Fibroblast of villous mesenchyme (primary cell): ENCODE results near the gene ARHGAP33. TPM values are rescaled to one million over a fixed set of nuclear protein-coding genes. Genes with fewer than 3 reads are reported as not detected.

ENCODE experiments used
- DNase-seq: peaks from one replicate; pipeline ENCODE4 v3.0.0-alpha.2; 2010; ENCODE audit warnings: low read depth
- H3K4me3 ChIP-seq: 2 replicates; pipeline ENCODE4 v1.5.1; 2011; ENCODE audit warnings: low read depth, mild to moderate bottlenecking, low read length
- total RNA-seq: library from RNA; depleted of rRNA; stranded (reverse); fragments of >200 nt; gene quantifications from 2 replicates; pipeline ENCODE4 v1.2.3, GENCODE V29; 2012
- TF ChIP-seq, protein P1 (sequence below): IDR thresholded peaks from 2 replicates; pipeline ENCODE4 v1.5.1; 2012; ENCODE audit warnings: low read depth, mild to moderate bottlenecking, low read length; ENCODE audit not compliant: insufficient read depth

ARHGAP33 gene
- total RNA-seq, 1 donor = 1.7 TPM

DNA sequence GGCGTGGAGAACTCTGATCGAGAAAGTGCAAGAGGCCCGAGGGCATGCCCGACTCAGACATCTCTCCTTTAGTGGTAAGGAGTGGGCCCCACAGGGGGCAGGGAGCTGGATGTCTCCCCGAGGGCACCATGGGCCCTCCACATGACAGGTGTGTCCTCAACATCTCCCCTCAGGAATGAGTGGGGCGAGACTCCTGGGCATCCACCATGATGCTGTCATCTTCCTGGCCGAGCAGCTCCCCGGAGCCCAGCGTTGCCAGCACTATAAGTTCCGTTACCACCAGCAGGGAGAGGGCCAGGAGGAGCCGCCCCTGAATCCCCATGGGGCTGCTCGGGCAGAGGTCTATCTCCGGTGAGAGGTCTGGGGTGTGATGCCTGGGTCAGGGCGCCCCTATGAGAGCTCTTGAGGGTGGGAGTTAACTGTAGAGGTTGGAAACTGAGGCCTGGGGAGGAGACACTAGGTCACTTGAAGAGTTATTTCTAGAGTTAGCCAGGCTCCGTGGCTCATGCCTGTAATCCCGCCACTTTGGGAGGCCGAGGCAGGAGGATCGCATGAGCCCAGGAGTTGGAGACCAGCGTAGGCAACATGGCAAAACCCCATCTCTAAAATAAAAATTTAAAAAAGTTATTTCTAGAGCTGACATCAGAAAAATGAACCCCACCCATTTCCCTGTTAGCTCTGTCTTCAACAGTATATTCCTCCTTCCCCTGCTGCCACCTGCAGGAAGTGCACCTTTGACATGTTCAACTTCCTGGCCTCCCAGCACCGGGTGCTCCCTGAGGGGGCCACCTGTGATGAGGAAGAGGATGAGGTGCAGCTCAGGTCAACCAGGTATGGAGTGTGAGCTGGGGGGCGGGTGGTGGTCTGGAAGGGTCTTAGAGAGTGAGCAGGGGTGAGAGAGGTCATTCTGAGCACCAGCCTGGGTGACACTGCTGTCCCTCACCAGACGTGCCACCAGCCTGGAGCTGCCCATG is 38.2 kb upstream of the ARHGAP33 start:
- no peak overlapping the region for H3K4me3 ChIP-seq
- TF ChIP-seq, protein P1, sequence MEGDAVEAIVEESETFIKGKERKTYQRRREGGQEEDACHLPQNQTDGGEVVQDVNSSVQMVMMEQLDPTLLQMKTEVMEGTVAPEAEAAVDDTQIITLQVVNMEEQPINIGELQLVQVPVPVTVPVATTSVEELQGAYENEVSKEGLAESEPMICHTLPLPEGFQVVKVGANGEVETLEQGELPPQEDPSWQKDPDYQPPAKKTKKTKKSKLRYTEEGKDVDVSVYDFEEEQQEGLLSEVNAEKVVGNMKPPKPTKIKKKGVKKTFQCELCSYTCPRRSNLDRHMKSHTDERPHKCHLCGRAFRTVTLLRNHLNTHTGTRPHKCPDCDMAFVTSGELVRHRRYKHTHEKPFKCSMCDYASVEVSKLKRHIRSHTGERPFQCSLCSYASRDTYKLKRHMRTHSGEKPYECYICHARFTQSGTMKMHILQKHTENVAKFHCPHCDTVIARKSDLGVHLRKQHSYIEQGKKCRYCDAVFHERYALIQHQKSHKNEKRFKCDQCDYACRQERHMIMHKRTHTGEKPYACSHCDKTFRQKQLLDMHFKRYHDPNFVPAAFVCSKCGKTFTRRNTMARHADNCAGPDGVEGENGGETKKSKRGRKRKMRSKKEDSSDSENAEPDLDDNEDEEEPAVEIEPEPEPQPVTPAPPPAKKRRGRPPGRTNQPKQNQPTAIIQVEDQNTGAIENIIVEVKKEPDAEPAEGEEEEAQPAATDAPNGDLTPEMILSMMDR = no peak
- no peak for DNase-seq

DNA sequence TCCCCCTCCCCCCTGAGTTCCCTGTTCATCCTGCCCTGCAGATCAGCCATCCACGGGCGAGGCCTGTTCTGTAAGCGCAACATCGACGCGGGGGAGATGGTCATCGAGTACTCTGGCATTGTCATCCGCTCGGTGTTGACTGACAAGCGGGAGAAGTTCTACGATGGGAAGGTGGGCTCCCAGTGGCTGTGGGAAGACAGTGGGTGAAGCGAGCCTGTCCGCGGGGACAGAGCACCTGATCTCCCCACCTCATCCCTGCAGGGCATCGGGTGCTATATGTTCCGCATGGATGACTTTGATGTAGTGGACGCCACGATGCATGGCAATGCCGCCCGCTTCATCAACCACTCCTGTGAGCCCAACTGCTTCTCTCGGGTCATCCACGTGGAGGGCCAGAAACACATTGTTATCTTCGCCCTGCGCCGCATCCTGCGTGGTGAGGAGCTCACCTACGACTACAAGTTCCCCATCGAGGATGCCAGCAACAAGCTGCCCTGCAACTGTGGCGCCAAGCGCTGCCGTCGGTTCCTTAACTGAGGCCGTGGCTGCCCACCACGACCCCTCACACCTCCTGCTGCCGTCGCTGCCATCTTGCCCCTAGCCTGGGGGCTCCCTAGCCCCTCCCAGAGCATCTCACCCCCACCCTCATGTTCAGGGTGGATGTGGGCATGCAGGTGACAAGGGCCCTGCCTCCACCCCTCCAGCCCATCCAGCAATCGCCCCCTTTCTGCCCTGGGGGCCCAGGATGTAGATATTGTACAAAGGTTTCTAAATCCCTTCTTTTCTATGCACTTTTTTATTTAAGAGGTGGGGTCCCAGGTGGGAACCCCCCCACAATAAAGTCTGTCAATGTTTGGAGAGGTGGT is 37.1 kb upstream of the ARHGAP33 start:
- TF ChIP-seq, protein P1 = no peak
- no peak for DNase-seq
- H3K4me3 ChIP-seq = no peak overlapping the region

DNA sequence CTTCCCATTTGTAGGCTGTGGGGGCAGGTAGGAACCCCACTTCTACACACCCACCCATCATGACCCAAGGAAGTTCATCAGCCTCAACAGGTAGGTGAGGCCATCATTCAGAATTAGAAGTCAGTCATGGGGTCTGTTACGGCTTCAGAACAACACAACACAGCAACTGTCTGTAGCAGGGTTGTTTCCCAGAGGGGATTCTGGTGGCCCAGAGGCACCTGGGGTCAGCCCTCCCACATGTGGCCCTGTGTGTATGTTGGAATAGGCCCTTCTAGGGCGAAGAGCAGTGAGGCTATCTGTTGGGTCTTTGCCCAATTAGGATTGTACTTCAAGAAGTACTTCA is 36.5 kb upstream of the ARHGAP33 start:
- DNase-seq = no peak
- H3K4me3 ChIP-seq = no peak overlapping the region
- TF ChIP-seq, protein P1 = no peak

DNA sequence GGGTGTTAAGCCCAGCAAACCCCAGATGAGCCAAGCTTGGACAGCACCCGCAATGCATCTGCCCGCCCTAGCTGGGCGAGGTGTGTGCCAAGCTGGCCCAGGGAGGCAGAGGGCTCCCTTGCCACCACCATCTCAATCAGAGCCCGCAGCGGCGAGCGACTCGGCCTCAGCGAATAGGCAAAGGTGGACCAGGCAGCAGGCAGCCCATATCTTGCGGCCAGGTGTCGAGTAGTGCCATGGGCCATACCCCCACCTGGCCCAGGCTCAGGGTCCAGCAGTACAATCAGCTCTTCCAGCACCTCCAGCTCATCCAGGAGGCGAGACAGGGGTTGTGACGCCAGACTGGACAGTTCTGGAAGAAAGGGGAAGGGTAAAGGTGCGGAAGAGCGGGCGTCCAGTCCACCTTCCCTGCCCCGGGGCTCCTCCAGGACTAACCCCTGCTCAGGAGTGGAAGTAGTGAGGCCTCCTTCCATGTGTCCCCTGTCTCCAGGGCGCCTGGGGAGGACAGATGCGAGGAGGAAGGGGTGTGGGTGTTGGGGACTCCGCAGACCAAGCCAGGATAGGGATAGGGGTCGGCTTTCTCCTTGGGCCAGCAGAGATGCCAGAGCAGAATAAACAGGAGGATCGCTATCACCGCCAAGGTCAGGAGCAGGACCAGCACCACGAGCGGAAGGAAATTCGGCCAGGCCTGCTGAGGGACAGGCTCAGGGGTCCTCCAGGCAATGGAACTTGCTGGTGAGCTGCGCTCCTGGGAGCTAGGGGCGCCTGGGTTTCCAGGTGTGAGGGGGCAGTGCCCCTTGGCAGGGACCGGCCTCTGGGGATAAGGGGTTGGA is 35.9 kb upstream of the ARHGAP33 start:
- peak overlapping the region; percentile 62 for H3K4me3 ChIP-seq
- no peak for DNase-seq
- TF ChIP-seq, protein P1 = no peak

DNA sequence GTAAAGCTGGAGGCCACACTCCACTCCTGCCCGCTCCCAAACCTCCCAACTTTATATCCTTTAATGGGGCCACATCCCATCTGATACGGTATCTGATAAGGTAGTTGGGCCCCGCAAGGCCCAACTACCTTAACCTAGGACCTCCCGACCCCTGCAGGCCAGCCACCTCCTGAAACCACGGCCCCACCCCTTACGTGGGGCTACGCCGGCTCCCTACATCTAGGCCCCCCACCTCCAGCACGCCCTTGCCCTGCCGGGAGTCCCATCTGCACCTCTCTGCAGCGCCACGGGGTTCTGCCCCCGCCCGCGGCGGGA is 35.3 kb upstream of the ARHGAP33 start:
- TF ChIP-seq, protein P1 = no peak
- H3K4me3 ChIP-seq = peak overlapping the region; percentile 62
- DNase-seq = no peak

DNA sequence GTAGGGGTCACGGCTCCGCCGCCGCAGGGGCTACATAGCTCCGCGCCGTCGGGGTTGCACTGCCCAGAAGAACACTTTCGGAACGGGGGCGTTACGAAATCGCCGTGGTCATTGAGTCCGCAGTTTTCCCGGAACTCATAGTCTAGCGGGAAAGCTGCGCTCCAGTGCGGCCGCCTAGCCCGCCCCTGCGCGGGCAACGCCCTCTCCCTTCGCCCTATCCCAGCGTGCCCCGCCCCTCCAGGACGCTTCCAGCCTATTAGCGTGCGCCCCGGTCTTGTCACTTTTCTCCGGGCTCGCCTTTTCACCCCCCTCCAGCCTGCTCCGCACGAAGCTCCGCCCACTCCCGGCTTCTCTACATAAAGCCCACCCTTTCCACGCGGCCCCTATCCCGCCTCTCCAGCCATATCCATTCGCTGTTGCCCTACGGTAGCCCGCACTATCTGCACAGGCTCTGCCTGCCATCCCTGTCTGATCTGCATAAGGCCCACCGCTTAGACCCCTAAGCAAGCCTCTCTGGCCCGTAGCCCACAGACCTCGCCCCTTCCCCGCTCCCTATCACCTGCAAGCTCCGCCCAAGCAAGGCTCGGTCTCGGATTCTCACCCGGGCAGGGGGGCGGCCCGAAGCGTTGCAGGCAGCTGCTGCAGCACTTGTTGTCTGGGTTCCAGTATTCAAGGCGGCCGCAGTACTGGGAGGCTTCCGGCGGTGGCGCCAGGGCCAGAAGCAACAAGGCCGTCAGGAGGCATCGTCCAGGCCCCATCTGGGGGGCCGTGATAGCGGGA is 34.8 kb upstream of the ARHGAP33 start:
- peak; percentile 98 for DNase-seq
- TF ChIP-seq, protein P1 = peak; percentile 25
- peak overlapping the region; percentile 64 for H3K4me3 ChIP-seq
